ENCODE measurements around the gene CUL4A. TPM values are rescaled to one million over a fixed set of nuclear protein-coding genes. Genes with fewer than 3 reads are reported as not detected.

The CUL4A gene
- total and polyA plus RNA-seq, 2 donors (not counting 1 experiment from before 2014, with no cell fraction given): 107 to 126 TPM

- Histone ChIP-seq H3K4me3 (replicated peaks in 1 of 4; ENCODE audit: control extremely low read depth in 1 of 4, insufficient read depth in 1 of 4, low read depth in 3 of 4, low read length in 4 of 4) (no peak overlapping the region), H3K27me3 (ENCODE audit: control insufficient read depth, insufficient read depth, low read length) (no peaks in the 10 kb centered on the region), H3K9me3 (ENCODE audit: control insufficient read depth, insufficient read depth, low read depth, low read length) (no peaks in the 10 kb centered on the region), H3K79me2 (ENCODE audit: control insufficient read depth, insufficient read depth, low read length) (peaks cover 86% of the 10 kb centered on the region), H3K4me2 (ENCODE audit: extremely low read depth, insufficient read depth, low read length) (peak overlapping the region; percentile 41), H3K9ac (ENCODE audit: insufficient read depth, low read length) (no peak overlapping the region), H3K27ac (ENCODE audit: insufficient read depth, low read length) (peak overlapping the region; percentile 15), H4K20me1 (ENCODE audit: control insufficient read depth, extremely low read depth, insufficient read depth, low read length) (no peaks in the 10 kb centered on the region), H2AFZ (ENCODE audit: low read length) (no peak overlapping the region), H3K4me1 (ENCODE audit: control insufficient read depth, extremely low read depth, insufficient read depth, low read length) (peaks cover 10% of the 10 kb centered on the region), H3K36me3 (ENCODE audit: control insufficient read depth, insufficient read depth, low read length) (peaks cover 2% of the 10 kb centered on the region)
- DNase-seq (ENCODE audit: low read depth in 2 of 2): peak; percentile 59 to 76
- TF ChIP-seq, protein P1, sequence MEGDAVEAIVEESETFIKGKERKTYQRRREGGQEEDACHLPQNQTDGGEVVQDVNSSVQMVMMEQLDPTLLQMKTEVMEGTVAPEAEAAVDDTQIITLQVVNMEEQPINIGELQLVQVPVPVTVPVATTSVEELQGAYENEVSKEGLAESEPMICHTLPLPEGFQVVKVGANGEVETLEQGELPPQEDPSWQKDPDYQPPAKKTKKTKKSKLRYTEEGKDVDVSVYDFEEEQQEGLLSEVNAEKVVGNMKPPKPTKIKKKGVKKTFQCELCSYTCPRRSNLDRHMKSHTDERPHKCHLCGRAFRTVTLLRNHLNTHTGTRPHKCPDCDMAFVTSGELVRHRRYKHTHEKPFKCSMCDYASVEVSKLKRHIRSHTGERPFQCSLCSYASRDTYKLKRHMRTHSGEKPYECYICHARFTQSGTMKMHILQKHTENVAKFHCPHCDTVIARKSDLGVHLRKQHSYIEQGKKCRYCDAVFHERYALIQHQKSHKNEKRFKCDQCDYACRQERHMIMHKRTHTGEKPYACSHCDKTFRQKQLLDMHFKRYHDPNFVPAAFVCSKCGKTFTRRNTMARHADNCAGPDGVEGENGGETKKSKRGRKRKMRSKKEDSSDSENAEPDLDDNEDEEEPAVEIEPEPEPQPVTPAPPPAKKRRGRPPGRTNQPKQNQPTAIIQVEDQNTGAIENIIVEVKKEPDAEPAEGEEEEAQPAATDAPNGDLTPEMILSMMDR (conservative IDR thresholded peaks at IDR 0.05 in 1 of 2, IDR thresholded peaks at IDR 0.05 in 1 of 2; ENCODE audit: low read depth in 1 of 2, low read length in 2 of 2): no peak
- no peak for TF ChIP-seq EZH2 (IDR thresholded peaks at IDR 0.05; ENCODE audit: low read length, missing control alignments)
Measured at GRCh38 chr13:113205428-113205931, 3.9 kb upstream of the CUL4A start.

GRCh38 chr13:113207460-113207859 is 2.0 kb upstream of the CUL4A start:
- no peak for TF ChIP-seq EZH2 (IDR thresholded peaks at IDR 0.05; ENCODE audit: low read length, missing control alignments)
- TF ChIP-seq, protein P1 (conservative IDR thresholded peaks at IDR 0.05 in 1 of 2, IDR thresholded peaks at IDR 0.05 in 1 of 2; ENCODE audit: low read depth in 1 of 2, low read length in 2 of 2): no peak
- Histone ChIP-seq H3K27me3 (ENCODE audit: control insufficient read depth, insufficient read depth, low read length) (no peaks in the 10 kb centered on the region), H3K9me3 (ENCODE audit: control insufficient read depth, insufficient read depth, low read depth, low read length) (no peaks in the 10 kb centered on the region), H3K36me3 (ENCODE audit: control insufficient read depth, insufficient read depth, low read length) (peaks cover 7% of the 10 kb centered on the region), H3K4me2 (ENCODE audit: extremely low read depth, insufficient read depth, low read length) (peak overlapping the region; percentile 52), H3K4me1 (ENCODE audit: control insufficient read depth, extremely low read depth, insufficient read depth, low read length) (peaks cover 9% of the 10 kb centered on the region), H3K9ac (ENCODE audit: insufficient read depth, low read length) (peak overlapping the region; percentile 98), H3K27ac (ENCODE audit: insufficient read depth, low read length) (peak overlapping the region; percentile 98), H2AFZ (ENCODE audit: low read length) (no peak overlapping the region), H4K20me1 (ENCODE audit: control insufficient read depth, extremely low read depth, insufficient read depth, low read length) (no peaks in the 10 kb centered on the region), H3K4me3 (replicated peaks in 1 of 4; ENCODE audit: control extremely low read depth in 1 of 4, insufficient read depth in 1 of 4, low read depth in 3 of 4, low read length in 4 of 4) (peak overlapping the region; percentile 45 to 99 (median 73)), H3K79me2 (ENCODE audit: control insufficient read depth, insufficient read depth, low read length) (peaks cover 87% of the 10 kb centered on the region)
- DNase-seq (ENCODE audit: low read depth in 2 of 2): no peak

GRCh38 chr13:113207890-113208420 is 1.5 kb upstream of the CUL4A start:
- H3K9ac ChIP-seq (ENCODE audit: insufficient read depth, low read length): peak overlapping the region; percentile 98
- peak; percentile 54 to 61 for DNase-seq (ENCODE audit: low read depth in 2 of 2)
- peaks cover 7% of the 10 kb centered on the region for H3K36me3 ChIP-seq (ENCODE audit: control insufficient read depth, insufficient read depth, low read length)
- H3K27me3 ChIP-seq (ENCODE audit: control insufficient read depth, insufficient read depth, low read length): no peaks in the 10 kb centered on the region
- no peaks in the 10 kb centered on the region for H4K20me1 ChIP-seq (ENCODE audit: control insufficient read depth, extremely low read depth, insufficient read depth, low read length)
- no peaks in the 10 kb centered on the region for H3K9me3 ChIP-seq (ENCODE audit: control insufficient read depth, insufficient read depth, low read depth, low read length)
- peak overlapping the region; percentile 68 for H3K4me2 ChIP-seq (ENCODE audit: extremely low read depth, insufficient read depth, low read length)
- H3K79me2 ChIP-seq (ENCODE audit: control insufficient read depth, insufficient read depth, low read length): peaks cover 87% of the 10 kb centered on the region
- H3K4me3 ChIP-seq (replicated peaks in 1 of 4; ENCODE audit: control extremely low read depth in 1 of 4, insufficient read depth in 1 of 4, low read depth in 3 of 4, low read length in 4 of 4): peak overlapping the region; percentile 45 to 99 (median 73)
- H2AFZ ChIP-seq (ENCODE audit: low read length): peak overlapping the region; percentile 25
- TF ChIP-seq EZH2 (IDR thresholded peaks at IDR 0.05; ENCODE audit: low read length, missing control alignments): no peak
- TF ChIP-seq, protein P1 (conservative IDR thresholded peaks at IDR 0.05 in 1 of 2, IDR thresholded peaks at IDR 0.05 in 1 of 2; ENCODE audit: low read depth in 1 of 2, low read length in 2 of 2): no peak
- peaks cover 9% of the 10 kb centered on the region for H3K4me1 ChIP-seq (ENCODE audit: control insufficient read depth, extremely low read depth, insufficient read depth, low read length)
- peak overlapping the region; percentile 98 for H3K27ac ChIP-seq (ENCODE audit: insufficient read depth, low read length)

All from fibroblast of lung (primary cell).